Stimulated activated naive CD8-positive, alpha-beta T cell treated with anti-CD3 and anti-CD28 coated beads, Interleukin-15, amount 100 ng/mL, for 72 hours (primary cell): Measurements from ENCODE around the gene ARHGAP22.
A peak's percentile ranks its signal among the peaks of the same experiment; 100 is the strongest.

ENCODE experiments used
- ATAC-seq: fragments of 150-1000 bp; cut with Tn5 transposase; 2 replicates; pipeline ENCODE4 v1.10.0; 2021; ENCODE audit warnings: mild to moderate bottlenecking, moderate library complexity
- DNase-seq, 2 donors: peaks; one replicate each; pipeline ENCODE4 v3.0.0; 2021 to 2022
- H3K27ac Mint-ChIP-seq, 2 donors: one replicate each; pipeline ENCODE4 v1.8.0; 2022; ENCODE audit warnings: mild to moderate bottlenecking in 2 of 2, mixed read lengths in 2 of 2, moderate library complexity in 2 of 2
- H3K27me3 Mint-ChIP-seq: one replicate; pipeline ENCODE4 v1.8.0; 2022; ENCODE audit warnings: mixed read lengths
- H3K4me1 Mint-ChIP-seq: one replicate; pipeline ENCODE4 v1.8.0; 2022; ENCODE audit warnings: mild to moderate bottlenecking, mixed read lengths
- H3K4me3 Mint-ChIP-seq, 2 donors: one replicate each; pipeline ENCODE4 v1.8.0; 2022; ENCODE audit warnings: mild to moderate bottlenecking in 2 of 2, mixed read lengths in 2 of 2, moderate library complexity in 1 of 2
- H3K9me3 Mint-ChIP-seq, 2 donors: one replicate each; pipeline ENCODE4 v1.8.0; 2022; ENCODE audit warnings: mixed read lengths in 2 of 2

Gene ARHGAP22

DNA sequence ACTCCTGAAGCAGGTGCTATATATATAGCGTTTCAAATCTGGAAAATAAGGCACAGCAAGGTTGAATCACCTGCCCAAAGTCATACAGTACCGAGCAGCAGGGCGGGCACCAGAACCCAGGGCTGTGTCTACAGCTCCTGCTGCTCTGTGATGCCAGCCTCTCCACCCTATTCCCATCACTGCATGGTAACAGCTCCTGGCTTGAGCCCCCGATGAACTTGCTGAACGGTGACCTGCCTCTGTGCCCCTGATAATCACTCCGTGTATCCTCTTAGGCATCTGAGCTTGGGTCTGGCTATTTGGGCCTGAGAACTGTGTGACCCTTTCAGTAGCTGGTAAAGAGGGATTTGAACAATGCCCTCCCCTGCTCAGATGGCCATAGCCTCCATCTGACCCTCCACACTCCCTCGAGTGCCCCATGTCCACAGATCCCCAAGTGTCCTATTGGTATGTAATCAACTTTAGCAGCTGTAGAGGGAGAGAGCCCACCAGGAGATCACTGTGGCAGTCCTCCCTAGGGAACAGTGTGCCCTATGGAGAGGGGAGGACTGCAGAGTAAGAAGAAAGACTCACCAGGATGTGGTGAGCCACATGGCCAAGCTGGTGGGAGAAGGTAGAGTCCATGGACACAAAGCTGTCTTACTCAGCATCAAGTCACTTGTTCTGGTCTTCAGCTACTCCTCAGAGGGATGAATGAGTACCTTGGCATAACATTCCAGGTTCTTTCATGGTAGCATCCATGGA is 1.1 kb upstream of the ARHGAP22 start:
- H3K27me3 Mint-ChIP-seq: peaks cover 54% of the 10 kb centered on the region
- peaks cover 10% of the 10 kb centered on the region for H3K4me1 Mint-ChIP-seq
- H3K9me3 Mint-ChIP-seq: no peaks in the 10 kb centered on the region
- H3K27ac Mint-ChIP-seq: no peak overlapping the region
- H3K4me3 Mint-ChIP-seq: no peak overlapping the region
- DNase-seq (no peak), ATAC-seq (no peak)

DNA sequence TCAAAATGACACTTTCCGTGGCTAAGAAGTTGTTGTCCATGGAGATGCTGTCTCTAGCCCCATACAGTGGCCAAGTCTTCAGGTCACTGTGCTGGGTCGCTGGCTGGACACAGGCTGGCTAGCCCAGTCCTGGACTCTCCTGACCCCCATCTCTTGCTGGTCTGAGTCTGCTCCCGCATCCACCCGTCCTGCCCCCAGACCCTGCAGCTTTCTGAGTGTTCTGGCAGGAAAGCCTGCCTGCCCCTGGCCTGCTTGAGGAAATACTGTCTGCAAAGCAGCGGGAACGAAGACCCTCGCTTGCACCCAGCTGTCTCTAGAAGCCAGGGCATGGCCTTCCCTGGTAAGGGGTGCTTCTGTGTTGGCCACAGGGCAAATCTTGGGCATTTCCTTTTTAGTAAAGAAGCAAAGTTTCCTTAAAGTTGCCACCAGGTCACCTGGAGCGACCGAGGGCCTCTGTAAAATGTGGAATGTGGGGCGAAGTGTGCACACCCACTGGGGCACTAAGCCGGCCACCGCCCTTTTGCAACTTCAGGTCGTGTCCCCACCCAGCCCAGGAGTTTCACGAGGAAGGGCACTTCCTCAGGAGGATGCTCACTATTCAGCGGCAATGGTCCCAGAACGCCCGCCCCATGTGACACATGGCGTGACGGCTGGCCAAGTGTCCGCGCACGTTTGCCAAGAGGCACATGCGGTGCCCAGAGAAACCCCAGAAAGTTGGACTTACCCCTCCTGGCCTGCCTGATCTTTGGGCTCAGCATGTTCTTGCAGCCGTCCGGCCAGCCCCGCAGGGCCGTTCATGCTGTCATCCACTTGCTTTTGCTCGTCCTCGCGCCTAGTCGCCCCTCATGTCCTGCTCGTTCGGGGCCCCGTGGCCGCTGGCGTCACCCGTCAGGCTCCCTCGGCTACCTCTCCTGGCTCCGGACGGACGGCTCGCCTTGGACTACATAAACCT is 558 bp downstream of the ARHGAP22 start:
- no peak for ATAC-seq
- Mint-ChIP-seq H3K4me3 (peak overlapping the region in 1 of 2 donors; percentile 27), H3K9me3 (no peaks in the 10 kb centered on the region), H3K27me3 (peaks cover 44% of the 10 kb centered on the region), H3K27ac (peak overlapping the region in 1 of 2 donors; percentile 46), H3K4me1 (peaks cover 10% of the 10 kb centered on the region)
- no peak for DNase-seq

DNA sequence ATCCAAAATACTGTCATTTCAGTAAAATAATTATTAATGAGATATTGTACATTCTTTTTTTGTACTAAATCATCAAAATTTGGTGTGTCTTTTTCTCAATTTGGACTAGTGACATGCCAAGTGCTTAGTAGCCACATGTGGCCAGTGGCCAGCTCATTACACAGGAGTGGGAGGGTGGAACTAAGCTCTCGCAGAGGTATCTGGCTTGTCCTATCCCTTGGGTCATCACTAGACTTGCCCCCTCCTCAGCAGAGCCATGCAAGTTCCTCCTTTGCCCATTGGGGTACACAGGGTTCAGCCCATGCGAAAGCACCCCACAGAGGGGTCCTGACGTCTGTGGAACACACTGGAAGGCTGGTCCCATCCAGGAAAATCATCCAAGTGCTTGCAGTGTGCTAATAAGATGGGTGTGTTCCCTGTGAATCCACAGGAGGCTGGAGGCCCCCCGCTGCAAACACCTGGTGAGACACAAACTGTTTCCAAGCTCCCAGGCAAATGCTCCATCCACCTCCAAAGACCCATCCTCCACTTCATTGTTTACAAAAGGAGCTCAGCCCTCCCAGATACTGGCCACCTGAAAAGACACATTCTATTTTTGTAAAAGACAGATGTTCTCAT is 1.3 kb downstream of the ARHGAP22 start:
- DNase-seq (no peak), ATAC-seq (no peak)
- peaks cover 10% of the 10 kb centered on the region for H3K4me1 Mint-ChIP-seq
- no peak overlapping the region for H3K27ac Mint-ChIP-seq
- H3K4me3 Mint-ChIP-seq: no peak overlapping the region
- peaks cover 48% of the 10 kb centered on the region for H3K27me3 Mint-ChIP-seq
- H3K9me3 Mint-ChIP-seq: no peaks in the 10 kb centered on the region

DNA sequence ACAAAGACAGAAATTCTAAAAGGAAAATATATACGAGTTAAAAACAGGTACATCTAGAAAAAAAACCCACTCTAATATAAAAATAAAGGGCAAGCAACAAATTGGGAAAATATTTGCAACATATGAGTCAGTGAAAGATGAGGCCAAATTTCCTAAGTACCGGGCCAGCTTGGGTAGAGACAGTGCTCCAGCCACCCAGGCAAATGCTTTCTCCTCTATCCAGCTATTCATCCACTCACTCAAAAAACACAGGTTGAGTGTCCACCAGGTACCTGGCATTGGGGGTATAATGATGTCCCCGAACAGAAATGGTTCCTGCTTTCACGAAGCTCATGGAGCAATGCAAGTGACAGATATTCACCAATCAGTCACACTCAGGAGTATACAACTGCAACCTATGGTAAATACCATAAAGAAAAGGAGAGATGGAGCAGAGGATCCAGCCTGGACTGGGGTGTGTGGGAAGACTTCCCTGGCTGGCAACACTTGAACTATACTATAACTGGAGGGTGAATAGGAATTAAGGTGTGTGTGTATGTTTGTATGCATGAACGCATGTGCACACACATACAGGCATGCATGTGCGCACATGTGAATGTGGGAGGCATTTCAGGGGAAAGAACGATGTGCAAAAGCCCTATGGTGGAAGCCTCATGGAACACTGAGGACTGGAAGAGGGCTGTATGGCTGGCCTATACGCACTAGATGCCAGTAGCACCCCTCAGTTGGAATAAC is 2.3 kb downstream of the ARHGAP22 start:
- no peak for DNase-seq
- Mint-ChIP-seq H3K4me3 (no peak overlapping the region), H3K27ac (no peak overlapping the region), H3K9me3 (no peaks in the 10 kb centered on the region), H3K27me3 (peaks cover 50% of the 10 kb centered on the region), H3K4me1 (peaks cover 10% of the 10 kb centered on the region)
- ATAC-seq: no peak

DNA sequence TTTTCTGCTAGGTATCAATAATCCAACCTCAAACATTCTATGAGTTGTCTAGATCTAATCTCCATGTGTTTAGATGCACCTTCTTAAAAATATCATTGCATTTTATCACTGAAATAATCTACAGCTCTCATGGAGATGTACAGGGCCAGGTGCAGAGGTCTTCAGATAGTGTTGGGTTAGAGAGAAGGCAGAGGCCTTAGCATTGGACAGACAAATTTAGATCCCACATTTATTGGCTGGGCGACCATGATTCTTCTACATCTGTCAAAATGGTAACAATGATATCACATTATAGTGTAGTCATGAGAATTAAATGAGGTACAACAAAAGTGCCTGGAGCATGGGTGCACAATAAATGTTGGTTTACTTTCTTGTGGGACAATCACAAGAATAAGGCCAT is 3.1 kb downstream of the ARHGAP22 start:
- no peaks in the 10 kb centered on the region for H3K9me3 Mint-ChIP-seq
- no peak overlapping the region for H3K27ac Mint-ChIP-seq
- H3K27me3 Mint-ChIP-seq: peaks cover 42% of the 10 kb centered on the region
- H3K4me1 Mint-ChIP-seq: peaks cover 10% of the 10 kb centered on the region
- DNase-seq: no peak
- no peak for ATAC-seq
- H3K4me3 Mint-ChIP-seq: no peak overlapping the region

DNA sequence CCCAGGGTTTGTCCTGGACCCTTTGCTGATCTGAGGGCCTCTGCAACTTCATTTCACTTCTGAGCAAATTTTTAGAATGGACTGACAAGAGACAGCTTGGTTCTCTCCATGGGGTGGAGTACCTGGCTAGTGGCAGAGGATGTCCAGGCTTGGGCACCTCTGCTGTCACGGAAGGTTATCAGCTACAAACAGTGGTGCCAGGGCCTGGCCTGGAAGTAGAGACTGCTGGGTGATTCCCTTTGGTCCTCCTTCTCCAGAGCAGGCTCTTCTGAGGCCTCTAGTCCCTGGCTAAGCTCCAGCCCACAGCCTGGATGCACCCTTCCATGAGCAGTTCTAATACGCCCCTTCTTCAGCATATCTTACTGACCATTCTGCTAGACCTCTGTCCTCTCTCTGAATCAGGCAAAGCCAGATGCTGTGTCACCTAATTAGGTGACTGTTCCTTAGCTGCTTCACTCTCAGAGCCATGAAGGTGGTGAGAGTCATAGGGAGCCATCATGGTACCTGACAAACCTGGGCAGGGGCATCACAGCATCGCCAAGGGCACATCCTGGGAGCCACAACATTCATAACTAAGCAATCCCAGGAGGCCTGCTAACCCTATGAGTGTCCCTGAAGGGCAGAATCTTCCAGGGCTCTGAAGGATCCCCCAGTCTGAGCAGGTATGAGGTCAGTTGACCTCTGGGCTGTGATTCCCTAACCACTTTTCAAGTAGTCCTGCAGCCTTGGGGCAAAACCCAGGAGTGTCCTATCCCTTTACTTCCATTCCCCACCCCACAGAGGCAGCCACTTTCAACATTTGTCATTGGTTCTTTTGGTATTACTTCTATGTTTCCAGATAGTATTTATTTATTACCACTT is 4.0 kb downstream of the ARHGAP22 start:
- DNase-seq (no peak), ATAC-seq (no peak)
- peaks cover 33% of the 10 kb centered on the region for H3K27me3 Mint-ChIP-seq
- no peaks in the 10 kb centered on the region for H3K9me3 Mint-ChIP-seq
- H3K4me3 Mint-ChIP-seq: no peak overlapping the region
- peaks cover 10% of the 10 kb centered on the region for H3K4me1 Mint-ChIP-seq
- no peak overlapping the region for H3K27ac Mint-ChIP-seq

DNA sequence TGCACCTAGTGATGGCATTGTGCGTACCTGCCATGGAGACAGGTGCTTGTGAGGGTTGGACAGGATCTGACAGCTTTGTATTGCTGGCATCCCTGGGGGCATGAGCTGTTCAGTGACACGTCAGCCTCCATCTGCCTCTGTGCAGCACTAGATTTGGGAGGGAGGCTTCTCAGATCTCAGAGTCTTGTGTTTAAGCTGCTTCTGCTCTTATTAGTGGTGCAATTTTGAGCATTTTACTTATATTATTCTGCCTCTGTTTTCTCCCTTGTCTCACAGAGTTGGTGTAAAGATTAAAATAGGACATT is 5.1 kb downstream of the ARHGAP22 start:
- Mint-ChIP-seq H3K4me1 (peaks cover 2% of the 10 kb centered on the region), H3K27me3 (peaks cover 22% of the 10 kb centered on the region), H3K9me3 (no peaks in the 10 kb centered on the region), H3K27ac (no peak overlapping the region), H3K4me3 (no peak overlapping the region)
- no peak for ATAC-seq
- no peak for DNase-seq

DNA sequence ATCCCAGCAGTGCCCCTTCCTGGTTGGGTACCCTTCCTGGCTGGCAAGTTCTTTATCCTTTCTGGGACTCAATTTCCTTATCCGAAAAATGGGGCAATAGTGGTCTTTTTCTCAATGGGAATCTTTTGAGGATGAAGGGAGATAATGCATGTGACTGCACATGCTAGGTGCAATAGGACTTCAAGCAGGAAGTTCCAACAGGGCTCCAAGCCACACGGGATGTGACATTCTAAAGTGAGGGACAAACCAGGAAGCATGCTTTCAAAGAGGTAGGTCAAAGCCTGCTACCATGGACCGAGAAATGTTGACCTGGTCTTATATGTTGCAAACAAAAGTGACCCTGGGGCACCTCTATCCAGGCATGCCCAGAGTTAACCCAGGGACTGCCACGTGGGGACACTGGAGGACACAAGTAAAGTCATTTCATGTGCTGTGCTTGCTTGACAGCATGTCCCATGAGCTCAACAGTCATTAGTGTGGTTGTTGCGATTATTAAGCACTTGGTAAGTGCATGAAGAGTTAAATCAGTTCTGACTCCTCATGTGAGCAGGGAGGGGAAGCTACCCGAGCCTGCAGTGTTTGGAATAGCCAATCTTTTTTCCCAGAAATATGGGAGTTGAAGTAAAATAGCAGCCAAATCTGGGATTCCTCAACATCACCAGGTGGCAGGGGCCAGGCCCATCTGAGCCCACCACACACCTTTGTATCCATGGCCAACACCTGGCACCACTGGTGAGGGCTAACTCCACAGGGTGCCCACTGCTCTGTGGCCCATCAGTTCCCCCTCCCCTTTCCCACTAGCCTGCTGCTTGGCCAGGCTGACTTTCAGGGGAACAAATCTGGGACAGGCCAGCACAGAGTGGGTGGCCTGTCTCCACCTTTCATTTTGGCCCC is 5.7 kb downstream of the ARHGAP22 start:
- H3K4me3 Mint-ChIP-seq: no peak overlapping the region
- H3K27me3 Mint-ChIP-seq: peaks cover 16% of the 10 kb centered on the region
- no peaks in the 10 kb centered on the region for H3K9me3 Mint-ChIP-seq
- no peak for DNase-seq
- no peaks in the 10 kb centered on the region for H3K4me1 Mint-ChIP-seq
- H3K27ac Mint-ChIP-seq: no peak overlapping the region
- no peak for ATAC-seq

DNA sequence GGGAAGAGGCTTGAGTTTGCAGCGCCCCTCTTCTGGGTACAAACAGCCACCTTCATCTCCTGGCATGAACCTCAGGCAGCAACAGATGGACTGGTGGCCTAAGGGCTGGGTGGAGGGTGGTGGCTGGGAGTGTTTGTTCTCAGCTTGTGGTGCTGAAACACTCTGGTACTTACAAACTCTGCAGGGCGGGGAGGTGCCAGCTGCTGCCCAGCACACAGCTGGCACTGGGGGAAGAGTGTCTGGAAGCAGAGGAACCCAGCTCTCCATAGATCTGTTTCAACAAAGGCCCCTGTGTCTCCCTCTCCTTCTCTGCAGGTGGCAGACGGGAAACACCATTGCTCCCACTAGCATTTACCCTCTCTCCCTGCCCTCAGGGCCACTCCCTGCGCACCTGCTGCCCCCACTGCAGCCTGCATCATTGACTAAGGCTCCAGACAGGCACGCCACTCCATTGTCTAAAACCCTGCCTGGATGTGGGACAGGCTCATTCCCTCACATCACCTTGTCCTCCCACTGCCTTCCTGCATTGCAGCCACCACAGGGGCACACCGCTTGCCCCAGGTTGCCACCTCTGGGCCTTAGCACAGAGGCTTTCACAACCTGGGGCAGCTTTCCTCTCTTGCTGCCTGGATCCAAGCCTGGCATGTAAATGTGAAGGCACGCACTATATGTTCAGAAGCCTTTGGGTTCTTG is 6.5 kb downstream of the ARHGAP22 start:
- no peak for DNase-seq
- Mint-ChIP-seq H3K4me1 (no peaks in the 10 kb centered on the region), H3K27ac (peak overlapping the region in 1 of 2 donors; percentile 30), H3K4me3 (no peak overlapping the region), H3K27me3 (peaks cover 8% of the 10 kb centered on the region), H3K9me3 (no peaks in the 10 kb centered on the region)
- no peak for ATAC-seq

DNA sequence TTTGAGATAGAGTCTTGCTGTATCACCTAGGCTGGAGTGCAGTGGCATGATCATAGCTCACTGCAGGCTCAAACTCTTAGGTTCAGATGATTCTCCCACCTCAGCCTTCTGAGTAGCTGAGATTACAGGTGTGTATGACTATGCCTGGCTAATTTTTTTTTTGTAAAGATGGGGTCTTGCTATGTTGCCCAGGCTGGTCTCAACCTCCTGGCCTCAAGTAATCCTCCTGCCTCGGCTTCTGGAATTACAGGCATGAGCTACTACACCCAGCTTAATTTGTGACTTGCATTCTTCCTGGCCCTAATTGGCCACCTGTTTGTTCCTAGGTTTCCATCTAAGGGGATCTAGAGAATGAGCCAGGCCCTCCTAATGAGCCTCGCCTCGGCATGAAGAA is 9.3 kb downstream of the ARHGAP22 start:
- peaks cover 7% of the 10 kb centered on the region for H3K27me3 Mint-ChIP-seq
- no peak for DNase-seq
- H3K4me3 Mint-ChIP-seq: no peak overlapping the region
- no peak for ATAC-seq
- H3K27ac Mint-ChIP-seq: no peak overlapping the region
- H3K4me1 Mint-ChIP-seq: no peaks in the 10 kb centered on the region
- H3K9me3 Mint-ChIP-seq: no peaks in the 10 kb centered on the region

DNA sequence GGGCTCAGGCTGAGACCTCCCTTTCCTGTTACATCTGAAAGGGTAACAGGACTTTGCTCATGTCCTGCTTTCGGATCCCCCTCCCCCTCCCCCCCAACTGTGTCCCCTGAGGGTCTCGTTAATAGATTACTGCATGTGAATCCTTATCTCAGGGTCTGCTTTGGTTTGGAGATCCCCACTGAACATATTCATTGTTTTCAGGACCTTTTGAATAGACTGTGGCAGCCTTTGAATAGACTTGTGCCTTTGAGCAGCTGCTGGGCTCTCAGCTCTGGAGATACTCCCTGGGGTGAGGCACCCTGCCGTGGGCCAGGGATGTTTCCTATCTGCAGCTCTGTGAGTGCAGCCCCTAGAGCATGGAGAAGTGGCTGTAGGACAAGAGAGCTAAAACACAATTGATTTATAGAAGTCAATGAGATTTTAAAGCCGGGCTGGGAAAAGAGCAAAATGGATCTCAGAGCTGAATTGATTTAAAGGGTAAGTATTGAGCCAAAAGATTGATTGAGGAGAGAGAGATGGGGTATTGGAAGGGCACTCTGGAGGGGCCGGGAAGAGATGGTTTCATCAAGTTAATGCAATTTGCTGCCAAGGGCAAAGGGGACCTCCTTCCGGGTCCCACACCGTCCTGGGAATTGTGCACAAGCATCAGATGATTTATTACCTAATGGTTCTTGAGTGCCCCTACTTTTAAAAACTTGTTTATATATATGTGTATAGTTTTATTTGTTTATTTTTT is 9.9 kb downstream of the ARHGAP22 start:
- no peaks in the 10 kb centered on the region for H3K4me1 Mint-ChIP-seq
- no peak overlapping the region for H3K27ac Mint-ChIP-seq
- DNase-seq: no peak
- H3K9me3 Mint-ChIP-seq: no peaks in the 10 kb centered on the region
- no peak for ATAC-seq
- peaks cover 7% of the 10 kb centered on the region for H3K27me3 Mint-ChIP-seq
- H3K4me3 Mint-ChIP-seq: no peak overlapping the region

DNA sequence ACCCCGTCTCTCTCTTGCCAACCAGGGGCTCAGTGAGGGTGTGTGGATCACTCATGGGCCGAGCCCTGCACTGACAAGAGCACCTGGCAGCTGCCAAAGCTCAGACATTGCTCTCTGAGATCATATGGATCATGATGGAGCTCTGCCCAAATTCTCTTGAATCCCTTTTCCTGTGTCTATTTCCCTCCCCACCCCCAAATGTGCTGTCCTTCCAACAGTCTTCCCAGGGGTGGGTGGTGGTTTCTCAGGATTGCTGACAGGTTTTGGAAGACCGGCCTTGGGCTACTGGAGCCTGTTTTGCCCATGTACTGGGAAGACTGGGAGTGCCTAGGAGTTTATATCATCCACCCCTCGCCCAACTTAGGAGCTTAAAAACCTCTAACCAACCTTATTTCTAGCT is 10.5 kb downstream of the ARHGAP22 start:
- H3K27me3 Mint-ChIP-seq: peaks cover 7% of the 10 kb centered on the region
- no peak overlapping the region for H3K4me3 Mint-ChIP-seq
- H3K9me3 Mint-ChIP-seq: no peaks in the 10 kb centered on the region
- no peak for DNase-seq
- H3K4me1 Mint-ChIP-seq: no peaks in the 10 kb centered on the region
- no peak overlapping the region for H3K27ac Mint-ChIP-seq
- ATAC-seq: no peak

DNA sequence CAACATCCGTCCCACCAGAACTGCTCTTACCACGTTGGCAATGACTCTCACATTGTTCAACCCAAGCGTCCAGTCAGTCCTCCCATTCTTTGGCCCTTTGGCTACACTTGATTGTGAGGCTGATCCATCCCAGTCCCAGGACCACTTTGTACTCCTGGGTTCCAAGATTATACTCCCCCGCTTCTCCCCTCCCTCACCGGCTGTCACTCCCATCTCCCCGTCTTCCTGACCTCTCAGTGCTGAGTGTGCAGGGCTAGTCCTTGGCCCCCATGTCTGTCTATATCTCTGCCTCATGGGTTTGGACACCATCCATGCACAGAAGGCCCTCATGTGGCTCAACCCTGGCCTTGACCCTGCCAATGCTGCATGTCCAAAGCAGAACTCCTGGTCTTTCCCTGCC is 12.5 kb downstream of the ARHGAP22 start:
- H3K4me1 Mint-ChIP-seq: no peaks in the 10 kb centered on the region
- H3K9me3 Mint-ChIP-seq: no peaks in the 10 kb centered on the region
- ATAC-seq: no peak
- no peaks in the 10 kb centered on the region for H3K27me3 Mint-ChIP-seq
- DNase-seq: no peak
- H3K27ac Mint-ChIP-seq: no peak overlapping the region
- no peak overlapping the region for H3K4me3 Mint-ChIP-seq
